Mesothelial cell of epicardium (in vitro differentiated cells): ENCODE measurements around the gene TCL1B. TPM values are rescaled to one million over a fixed set of nuclear protein-coding genes. Genes with fewer than 3 reads are reported as not detected.

Experiments used
- DNase-seq, 2 experiments: peaks; one replicate each; pipeline ENCODE4 v3.0.0; 2021; ENCODE audit warnings: low spot score in 2 of 2; ENCODE audit not compliant: unreplicated experiment in 2 of 2
- H3K27ac Mint-ChIP-seq: 2 replicates; pipeline ENCODE4 v1.8.0; 2021; ENCODE audit warnings: mixed read lengths
- H3K27me3 Mint-ChIP-seq: 2 replicates; pipeline ENCODE4 v1.8.0; 2021; ENCODE audit warnings: low read depth, mixed read lengths
- H3K36me3 Mint-ChIP-seq: 2 replicates; pipeline ENCODE4 v1.8.0; 2021; ENCODE audit warnings: mixed read lengths
- H3K4me1 Mint-ChIP-seq: 2 replicates; pipeline ENCODE4 v1.8.0; 2021; ENCODE audit warnings: mixed read lengths
- H3K4me3 Mint-ChIP-seq: 2 replicates; pipeline ENCODE4 v1.8.0; 2021; ENCODE audit warnings: mild to moderate bottlenecking, moderate library complexity, mixed read lengths
- H3K9me3 Mint-ChIP-seq: 2 replicates; pipeline ENCODE4 v1.8.0; 2021; ENCODE audit warnings: mixed read lengths
- CTCF ChIP-seq: fragments of 200-600 bp; sonication (generic); IDR thresholded peaks from one replicate; pipeline ENCODE4 v1.5.0; 2021; ENCODE audit warnings: antibody characterized with exemption; ENCODE audit not compliant: unreplicated experiment
- total RNA-seq: library from RNA; stranded (reverse); gene quantifications from 3 replicates; pipeline ENCODE4 v1.2.1, GENCODE V29; 2021

TCL1B gene
- total RNA-seq, 1 donor from 2014 or later, result not detected

- H3K9me3 Mint-ChIP-seq, result no peaks in the 10 kb centered on the region
- peaks cover 26% of the 10 kb centered on the region for H3K4me1 Mint-ChIP-seq
- peaks cover 43% of the 10 kb centered on the region for H3K27me3 Mint-ChIP-seq
- no peak overlapping the region for H3K4me3 Mint-ChIP-seq
- H3K27ac Mint-ChIP-seq, result no peak overlapping the region
- TF ChIP-seq CTCF, result no peak
- DNase-seq, result no peak
- H3K36me3 Mint-ChIP-seq, result no peaks in the 10 kb centered on the region
These were observed 28.8 kb upstream of the TCL1B start for GRCh38 chr14:95657454-95657853.

- H3K27me3 Mint-ChIP-seq, result peaks cover 49% of the 10 kb centered on the region
- peaks cover 25% of the 10 kb centered on the region for H3K4me1 Mint-ChIP-seq
- no peak for DNase-seq
- no peak overlapping the region for H3K4me3 Mint-ChIP-seq
- no peaks in the 10 kb centered on the region for H3K9me3 Mint-ChIP-seq
- no peaks in the 10 kb centered on the region for H3K36me3 Mint-ChIP-seq
- TF ChIP-seq CTCF, result no peak
- H3K27ac Mint-ChIP-seq, result no peak overlapping the region
These were observed 26.8 kb upstream of the TCL1B start for GRCh38 chr14:95659293-95659989.

- DNase-seq, result no peak
- Mint-ChIP-seq H3K27me3 (peaks cover 46% of the 10 kb centered on the region), H3K27ac (no peak overlapping the region), H3K4me3 (no peak overlapping the region), H3K36me3 (no peaks in the 10 kb centered on the region), H3K9me3 (no peaks in the 10 kb centered on the region), H3K4me1 (peaks cover 25% of the 10 kb centered on the region)
- no peak for TF ChIP-seq CTCF
These were observed 26.2 kb upstream of the TCL1B start for GRCh38 chr14:95659990-95660385.

GRCh38 chr14:95660651-95661515, 25.3 kb upstream of the TCL1B start:
- no peak for DNase-seq
- no peak overlapping the region for H3K4me3 Mint-ChIP-seq
- H3K27me3 Mint-ChIP-seq, result peaks cover 45% of the 10 kb centered on the region
- H3K9me3 Mint-ChIP-seq, result no peaks in the 10 kb centered on the region
- no peak for TF ChIP-seq CTCF
- peaks cover 18% of the 10 kb centered on the region for H3K4me1 Mint-ChIP-seq
- H3K27ac Mint-ChIP-seq, result no peak overlapping the region
- no peaks in the 10 kb centered on the region for H3K36me3 Mint-ChIP-seq

GRCh38 chr14:95662376-95663186, 23.6 kb upstream of the TCL1B start:
- H3K4me1 Mint-ChIP-seq, result peaks cover 18% of the 10 kb centered on the region
- H3K36me3 Mint-ChIP-seq, result no peaks in the 10 kb centered on the region
- no peak for DNase-seq
- no peak for TF ChIP-seq CTCF
- no peak overlapping the region for H3K27ac Mint-ChIP-seq
- H3K4me3 Mint-ChIP-seq, result no peak overlapping the region
- no peaks in the 10 kb centered on the region for H3K9me3 Mint-ChIP-seq
- peaks cover 42% of the 10 kb centered on the region for H3K27me3 Mint-ChIP-seq
